DMS53 treated with DMSO at 0.1 percent for 48 hours (cell line): Measurements from ENCODE around the gene ADAMTSL3.
"Not testable (repeated sequence)": the region's sequence is repeated elsewhere in the genome, so short reads cannot be mapped to it uniquely, and the experiment has no call there.

Source experiments
- DNase-seq: peaks from one replicate; lab custom pipeline; 2025; ENCODE audit not compliant: unreplicated experiment; lab: John Stamatoyannopoulos, UW

ADAMTSL3 gene

DNA sequence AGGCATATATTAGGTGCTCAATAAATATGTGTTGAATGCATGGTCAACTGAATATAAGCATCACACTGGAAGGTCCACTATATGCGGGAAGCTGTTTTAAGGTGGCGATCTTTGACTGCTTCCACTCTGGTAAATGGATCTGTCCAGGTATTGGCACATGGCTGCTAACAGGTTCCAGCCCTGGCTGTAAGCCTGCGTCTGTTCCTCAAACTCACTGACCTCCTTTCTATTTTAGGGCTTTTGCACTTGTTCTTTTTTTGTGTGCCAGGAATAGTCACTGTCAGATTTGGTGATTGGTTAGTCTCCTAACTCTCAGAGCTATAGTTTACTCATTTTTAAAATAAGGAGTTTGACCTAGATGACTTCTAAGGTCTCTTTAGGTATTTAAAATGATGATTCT, 46.2 kb downstream of the ADAMTSL3 start:
- DNase-seq, result no peak

DNA sequence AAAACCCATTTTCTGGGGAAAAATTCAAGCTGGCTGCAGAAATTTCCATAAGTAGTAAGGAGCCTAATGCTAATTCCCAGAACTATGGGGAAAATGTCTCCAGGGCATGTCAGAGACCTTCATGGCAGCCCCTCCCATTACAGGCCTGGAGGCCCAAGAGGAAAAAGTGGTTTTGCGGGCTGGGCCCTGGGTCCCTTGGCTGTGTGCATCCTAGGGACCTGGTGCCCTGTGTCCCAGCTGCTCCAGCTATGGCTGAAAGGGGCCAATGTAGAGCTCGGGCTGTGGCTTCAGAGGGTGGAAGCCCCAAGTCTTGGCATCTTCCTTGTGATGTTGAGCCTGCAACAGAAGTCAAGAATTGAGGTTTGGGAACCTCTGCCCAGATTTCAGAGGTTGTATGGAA, 48.4 kb downstream of the ADAMTSL3 start:
- DNase-seq, result not testable (repeated sequence)

DNA sequence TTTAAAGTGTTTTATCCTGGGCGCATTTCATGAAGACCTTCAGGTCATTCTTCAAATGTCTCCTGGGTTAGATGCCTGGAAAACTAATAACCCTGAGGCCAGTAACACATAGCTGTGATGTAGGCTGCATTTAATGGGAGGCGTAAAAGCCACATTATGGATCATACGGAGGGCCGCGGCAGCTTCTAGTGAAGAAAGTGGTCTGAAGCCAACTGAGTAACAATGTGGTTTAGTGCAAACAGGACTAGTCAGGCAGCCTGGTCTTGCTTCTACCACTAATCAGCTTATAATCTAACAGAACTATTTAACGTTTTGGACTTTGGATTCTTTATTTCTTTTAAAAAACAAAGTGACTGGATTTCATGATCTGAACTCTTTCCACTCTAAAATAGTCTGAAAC, 54.4 kb downstream of the ADAMTSL3 start:
- DNase-seq, result no peak

DNA sequence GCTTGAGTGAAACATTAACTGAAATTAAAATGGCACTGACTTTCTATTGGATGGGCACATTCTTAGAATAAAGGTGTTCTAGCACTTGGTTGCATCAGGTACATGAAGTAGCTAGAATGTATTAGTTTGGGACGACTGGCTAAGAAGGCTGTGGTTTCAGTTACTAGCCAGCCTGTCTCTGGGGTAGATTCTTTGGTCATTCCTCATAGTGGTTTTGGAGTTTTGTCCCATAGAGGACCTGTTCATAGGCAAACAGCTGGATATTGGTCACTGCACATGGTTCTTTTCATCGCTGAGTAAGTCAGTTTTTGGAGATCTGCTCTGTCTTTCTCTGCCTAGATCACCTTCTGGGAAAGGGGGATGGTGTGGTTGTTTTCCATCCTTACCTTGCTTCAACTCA, 55.3 kb downstream of the ADAMTSL3 start:
- no peak for DNase-seq

DNA sequence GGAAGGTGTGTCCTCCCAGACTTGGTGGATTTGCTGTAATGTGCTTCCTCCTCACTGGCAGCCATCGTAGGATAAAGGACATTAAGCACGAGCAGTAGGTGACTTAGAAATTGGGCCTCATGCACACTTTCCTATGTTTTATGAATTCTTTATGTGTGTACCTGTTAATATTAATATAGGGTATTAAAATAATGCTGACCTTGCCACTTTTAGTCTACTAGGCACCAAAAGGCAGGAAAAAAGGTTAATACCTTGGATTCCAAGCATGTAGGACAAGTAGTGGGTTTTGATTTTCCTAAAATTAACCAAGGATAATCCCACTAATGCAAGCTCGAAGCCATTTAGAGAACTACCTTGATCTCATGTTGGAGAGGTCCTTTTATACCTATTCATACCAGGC, 55.9 kb downstream of the ADAMTSL3 start:
- DNase-seq, result no peak

DNA sequence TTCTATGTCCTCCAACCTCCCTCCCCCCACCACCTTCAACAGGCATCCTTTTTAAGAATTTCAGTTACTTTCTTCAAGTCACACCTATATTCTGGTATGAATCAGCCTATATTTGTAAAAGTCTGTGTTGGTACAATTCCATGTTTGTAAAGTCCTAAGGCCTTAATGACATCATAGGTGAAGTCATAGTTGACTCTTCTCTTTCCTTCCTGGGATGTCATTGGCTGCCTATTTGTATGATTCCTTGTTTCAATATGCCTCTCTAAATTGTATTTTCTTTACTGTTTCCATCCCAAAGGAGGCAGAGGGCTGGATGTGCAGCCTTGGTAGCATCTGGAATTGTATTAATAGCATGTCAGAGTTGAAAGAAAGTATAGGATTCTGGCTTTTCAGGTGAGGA, 56.5 kb downstream of the ADAMTSL3 start:
- DNase-seq, result no peak

DNA sequence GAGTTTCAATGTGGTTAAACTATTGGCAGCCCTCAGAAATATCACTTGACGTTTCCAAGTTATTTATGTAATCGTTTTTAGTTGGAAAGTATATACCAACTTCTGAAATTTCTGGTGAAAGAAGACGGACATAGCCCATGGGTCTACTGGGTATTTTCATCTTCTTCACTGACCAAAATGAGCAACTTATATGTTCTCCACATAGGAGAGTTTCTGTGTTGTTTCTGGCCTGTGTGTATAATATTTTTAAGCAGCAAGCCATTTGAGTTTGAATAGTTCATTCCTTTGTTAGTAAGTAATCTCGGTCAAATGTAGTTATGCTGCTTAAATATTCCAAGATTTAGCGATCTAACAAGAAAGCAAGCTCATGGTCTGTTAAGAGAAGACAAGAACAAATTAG, 57.3 kb downstream of the ADAMTSL3 start:
- DNase-seq, result no peak

DNA sequence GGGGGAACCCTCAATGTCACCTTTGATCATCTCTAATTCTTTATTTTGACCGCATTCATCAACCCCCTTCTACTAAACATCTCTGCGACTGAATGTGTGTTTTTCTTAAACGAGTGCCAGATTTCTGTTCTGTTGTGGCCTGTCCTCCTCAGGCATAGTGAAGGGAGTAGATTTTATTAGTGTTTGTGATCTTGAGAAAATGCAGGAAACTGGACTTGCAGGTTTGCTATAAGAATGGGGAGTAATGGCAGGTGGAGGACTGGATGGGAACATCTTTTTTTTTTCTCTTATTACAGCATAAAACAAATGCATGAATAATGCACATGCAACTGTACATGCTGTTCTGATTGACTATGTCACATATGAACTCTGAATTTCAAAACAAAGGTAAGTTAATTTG, 59.3 kb downstream of the ADAMTSL3 start:
- DNase-seq, result no peak

DNA sequence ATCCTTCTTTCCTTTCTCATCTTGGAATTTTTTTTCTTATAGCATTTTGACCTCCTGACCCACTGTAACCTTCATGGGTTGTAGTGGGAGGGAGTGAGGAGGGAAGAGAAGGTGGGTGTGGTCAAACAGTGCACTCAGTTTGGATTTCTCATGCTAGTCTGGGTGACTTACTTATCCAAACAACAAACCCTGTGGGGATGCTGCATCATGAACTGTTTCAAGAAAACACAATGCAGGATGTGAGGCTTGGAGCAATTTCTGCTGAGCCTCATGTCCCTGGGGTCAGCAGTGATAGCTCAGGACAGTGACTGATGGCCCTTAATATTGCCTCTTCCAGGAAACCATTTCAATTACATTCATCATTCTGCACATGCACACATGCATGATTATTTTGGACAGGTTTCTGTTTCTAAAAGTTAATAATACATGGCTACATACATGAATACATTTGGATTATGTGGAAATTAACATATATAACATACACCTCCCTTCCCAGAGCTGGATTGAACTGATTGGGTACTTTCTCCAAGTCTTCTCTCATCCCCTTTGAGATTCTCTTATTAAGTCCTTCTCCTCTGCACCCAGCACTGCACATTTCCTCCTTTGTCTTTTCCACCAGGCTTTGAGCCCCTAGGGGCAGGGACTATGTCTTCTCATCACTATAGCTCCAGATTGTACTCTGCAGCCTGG, 61.2 kb downstream of the ADAMTSL3 start:
- no peak for DNase-seq

DNA sequence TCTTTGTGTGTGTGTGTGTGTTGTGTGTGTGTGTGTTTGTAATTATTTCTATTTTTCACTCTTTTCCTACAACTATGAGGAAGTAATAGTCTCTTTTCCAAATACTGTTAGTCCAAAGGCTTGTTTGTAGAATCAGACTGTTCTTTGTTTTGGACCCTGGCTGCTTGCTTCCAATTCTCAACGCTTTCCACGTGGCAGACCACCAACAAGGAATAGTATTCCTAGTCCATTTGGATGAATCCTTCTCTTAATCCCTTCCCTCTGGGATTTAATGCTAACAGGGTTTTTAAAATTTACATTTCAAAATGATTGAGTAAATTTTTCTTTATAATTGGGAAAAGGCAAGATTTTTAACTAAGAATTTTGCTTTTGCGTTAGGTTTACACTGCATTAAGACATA, 62.7 kb downstream of the ADAMTSL3 start:
- no peak for DNase-seq

DNA sequence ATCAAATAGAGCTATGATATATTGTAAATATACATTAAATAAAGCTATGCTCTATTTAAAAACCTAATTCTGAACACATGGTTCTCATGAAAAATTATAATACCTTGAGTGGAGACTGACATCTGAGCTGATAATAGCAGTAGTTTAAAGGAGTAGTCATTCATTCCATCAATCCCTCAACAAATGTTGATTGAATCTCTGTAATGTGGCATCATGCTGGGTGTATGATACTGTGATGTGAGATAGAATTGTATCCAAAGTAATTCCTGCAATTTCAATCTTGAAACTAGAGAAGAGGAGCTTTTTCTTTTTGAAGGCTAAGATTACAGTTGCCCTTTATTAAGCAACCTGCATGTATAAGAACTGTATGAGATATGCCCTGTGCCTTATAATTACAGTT, 63.1 kb downstream of the ADAMTSL3 start:
- DNase-seq, result no peak

DNA sequence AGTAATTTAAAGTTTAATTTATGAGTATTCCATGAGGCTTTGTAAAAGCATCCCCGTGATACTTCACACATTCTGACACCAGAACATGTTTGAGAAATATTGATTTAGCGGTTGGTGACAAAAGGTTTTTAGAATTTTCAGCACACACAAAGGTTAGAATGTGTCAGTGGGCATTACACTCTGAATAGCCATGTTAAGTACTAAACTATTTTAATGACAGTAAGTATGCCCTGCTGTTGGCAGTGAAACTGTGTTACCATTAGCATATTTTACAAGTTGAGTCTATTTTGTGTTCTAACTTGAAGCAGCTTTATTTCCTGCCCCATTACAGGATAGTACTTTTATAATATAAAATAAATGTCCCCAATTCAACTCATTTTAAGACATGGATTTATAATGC, 66.5 kb downstream of the ADAMTSL3 start:
- DNase-seq, result no peak

DNA sequence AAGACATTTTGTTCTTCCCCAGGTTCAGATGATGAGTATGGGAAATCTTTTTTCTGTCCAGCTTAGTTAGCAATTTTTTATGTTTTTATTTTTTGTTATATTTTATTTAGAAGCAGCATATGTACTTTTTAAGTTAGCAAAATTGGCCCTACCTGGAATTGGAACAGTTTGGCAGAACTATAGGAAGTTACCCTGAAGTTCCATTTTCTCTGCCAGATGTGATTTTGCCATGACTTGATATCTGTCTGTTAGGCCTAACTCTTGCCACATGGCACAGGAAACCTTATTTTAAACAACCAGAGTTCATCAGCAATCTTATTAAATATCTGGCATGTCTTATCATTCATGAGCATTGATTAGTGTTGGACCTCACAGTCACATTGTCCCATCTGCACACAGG, 67.1 kb downstream of the ADAMTSL3 start:
- DNase-seq, result no peak

DNA sequence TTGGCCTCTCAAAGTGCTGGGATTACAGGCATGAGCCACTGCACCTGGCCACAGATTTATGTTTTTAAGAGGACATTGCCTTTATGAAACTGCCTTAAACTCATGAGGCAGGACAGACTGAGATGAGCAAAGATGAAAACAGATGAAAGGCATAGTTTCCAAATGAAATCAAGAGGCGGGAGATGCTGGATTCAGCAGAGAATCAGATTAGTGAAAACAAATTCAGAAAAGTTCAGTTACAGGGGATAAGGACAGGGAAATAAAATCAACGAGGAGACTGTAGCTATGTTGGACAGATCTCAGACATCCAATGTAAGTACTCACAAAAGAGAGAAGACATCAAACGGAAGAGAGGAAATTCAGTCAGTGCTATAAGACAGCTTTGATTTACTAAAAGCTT, 68.1 kb downstream of the ADAMTSL3 start:
- DNase-seq, result no peak

DNA sequence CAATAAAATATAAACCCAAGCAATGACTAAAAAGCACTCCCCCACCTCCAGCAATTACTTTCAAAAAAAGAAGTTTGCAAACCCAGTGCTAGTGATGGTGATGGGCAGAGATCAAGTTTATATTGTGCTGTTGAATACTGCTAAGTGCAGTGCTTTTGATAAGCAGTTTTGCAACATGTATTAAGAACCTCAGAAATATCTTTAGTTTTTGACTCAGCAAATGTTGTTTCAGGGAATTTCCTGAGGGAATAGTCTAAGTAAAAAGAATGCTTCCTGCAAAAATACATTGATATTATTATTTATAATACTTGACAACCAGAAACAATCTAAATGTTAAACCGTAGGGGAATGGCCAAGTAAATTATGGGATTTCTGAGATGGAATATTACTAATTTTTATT, 69.3 kb downstream of the ADAMTSL3 start:
- no peak for DNase-seq

DNA sequence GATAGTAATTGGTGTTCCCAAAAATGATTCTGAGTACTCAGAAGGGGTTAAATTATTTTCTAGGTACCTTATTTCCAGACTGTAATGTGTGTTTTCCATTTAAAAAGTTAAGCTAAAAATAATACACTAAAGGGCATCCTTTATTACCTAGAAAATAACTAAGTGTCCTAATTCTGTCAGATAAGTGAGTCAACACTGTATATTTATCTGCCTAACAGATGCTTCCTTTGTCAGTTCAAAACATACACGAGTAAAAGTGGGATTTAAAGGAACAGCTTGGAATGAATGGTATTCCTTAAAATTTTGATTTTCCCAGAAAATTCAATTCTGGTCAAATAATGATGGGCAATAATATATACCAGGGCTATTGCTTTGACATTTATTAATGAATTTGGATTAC, 78.3 kb downstream of the ADAMTSL3 start:
- no peak for DNase-seq

DNA sequence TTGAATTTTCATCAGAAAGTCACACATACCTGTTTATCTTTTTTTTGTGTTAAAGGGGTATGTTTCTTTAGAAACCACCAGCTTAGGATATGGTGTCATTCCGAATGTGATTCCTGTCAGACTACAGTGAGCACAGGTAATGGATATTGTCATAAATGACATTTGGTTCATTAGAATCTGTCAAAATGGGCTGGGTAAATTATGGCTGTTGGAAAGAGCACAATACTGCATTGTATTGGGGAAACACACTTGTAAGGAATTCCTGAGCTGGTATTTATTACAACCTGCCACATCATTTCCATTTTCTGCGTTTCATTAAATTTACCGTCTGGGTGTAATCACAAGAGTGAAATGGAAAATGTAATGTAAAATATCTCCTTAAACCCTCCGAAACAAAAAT, 78.8 kb downstream of the ADAMTSL3 start:
- DNase-seq, result no peak

DNA sequence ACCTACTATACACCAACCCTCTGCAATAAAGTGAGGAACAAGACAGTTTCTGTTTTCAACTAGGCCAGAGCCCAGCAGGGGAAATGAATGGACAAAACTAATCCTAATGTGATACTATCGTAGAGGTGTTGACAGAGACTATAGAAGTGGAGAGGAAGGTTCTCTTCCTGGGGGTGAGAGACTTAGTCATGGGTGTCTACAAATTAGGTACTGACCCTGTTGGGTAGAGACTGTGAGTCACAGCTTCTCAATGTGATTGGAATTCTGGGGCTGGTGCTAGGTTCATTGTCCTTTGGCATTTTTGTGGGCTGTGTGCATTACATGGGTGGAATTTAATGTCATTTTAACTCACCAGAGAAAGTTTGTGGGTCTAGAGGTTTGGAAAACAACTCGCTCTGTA, 79.3 kb downstream of the ADAMTSL3 start:
- DNase-seq, result no peak

DNA sequence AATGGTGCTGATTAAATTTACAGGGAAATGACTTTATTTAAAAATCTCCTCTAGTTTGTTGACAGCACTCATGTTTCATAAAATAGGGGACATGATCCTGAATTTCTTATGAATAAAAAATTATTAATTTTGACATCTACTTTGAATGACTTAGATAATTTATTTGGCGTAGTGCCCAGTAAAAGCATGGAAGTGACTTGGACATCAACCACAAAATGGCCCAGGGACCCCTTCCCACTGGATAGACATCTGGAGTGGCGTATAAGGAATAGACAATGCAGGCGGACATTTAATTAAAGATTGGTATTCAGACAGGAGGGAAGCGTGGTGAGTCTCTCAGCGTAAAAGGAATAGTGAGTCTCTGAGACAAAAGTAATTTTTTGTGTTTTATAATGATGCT, 79.8 kb downstream of the ADAMTSL3 start:
- no peak for DNase-seq

DNA sequence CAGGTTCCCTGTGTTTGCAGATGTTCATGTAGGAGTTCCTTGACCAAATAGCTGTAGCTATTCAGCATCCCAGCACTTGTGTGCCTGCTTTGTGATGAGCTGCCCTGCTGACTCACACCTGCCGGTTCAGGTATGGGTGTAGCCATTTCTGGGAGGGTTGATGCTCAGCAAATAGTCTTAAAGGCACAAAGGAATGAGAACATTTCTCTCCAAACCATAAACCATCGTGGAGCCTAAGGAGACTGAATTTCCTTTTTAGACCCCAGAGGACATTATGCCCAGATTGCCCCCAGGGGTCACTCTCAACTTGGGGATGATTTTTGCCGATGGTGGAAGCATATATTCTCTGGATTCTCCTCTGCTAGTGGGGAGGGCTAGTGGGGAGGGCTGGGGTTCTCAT, 80.6 kb downstream of the ADAMTSL3 start:
- DNase-seq, result no peak

DNA sequence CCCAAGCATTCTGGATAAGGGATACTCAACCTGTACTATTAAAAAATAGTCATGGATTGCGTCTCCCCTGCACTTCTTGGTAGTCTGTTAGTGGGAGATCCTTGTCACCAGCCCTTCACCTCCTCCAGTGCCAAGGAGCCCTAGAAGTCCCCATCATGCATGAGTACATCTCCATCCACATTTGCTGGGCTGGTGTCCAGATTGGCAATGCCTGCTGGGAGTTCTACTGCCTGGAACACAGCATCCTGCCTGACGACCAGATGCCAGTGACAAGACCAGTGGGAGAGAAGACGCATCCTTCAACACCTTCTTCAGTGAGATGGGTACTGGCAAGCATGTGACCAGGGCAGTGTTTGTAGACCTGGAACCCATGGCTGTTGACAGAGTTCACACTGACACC, 85.7 kb downstream of the ADAMTSL3 start:
- no peak for DNase-seq

DNA sequence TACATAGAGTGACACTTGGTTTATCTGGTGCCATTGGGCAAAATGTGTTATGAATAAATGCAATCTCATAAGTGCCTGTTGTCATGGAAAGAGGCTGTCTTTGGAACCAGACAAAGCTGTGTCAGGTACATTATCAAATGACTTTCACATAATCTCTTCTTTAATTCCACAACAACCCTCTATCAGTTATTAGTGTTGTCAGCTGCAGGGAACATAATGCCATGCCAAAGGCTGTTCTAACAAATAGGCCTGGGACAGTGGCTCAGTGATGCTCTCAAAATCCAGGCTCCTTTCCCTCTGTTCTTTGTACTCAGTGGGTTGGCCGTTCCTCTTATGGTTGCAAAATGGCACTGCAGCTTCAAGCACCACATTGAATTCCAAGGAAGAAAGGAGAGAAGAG, 91.8 kb downstream of the ADAMTSL3 start:
- no peak for DNase-seq

DNA sequence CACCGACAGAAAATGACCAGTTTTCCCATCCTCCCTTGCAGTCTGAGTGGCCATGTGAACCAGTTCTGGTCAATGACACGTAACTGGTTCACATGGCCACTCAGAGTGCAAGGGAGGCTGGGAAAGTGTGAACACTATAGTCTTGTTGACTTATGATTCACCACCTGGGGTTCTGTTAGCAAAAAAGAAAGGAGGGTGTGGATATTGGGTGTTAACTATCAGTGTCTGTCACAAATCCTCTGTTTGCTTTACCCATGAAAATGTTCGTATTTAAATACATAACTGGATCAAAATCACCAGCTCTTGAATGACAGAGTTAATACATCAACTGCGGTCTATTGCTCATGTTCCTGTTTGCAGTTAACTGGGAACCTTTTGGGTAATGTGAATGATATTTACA, 92.3 kb downstream of the ADAMTSL3 start:
- DNase-seq, result peak; percentile 36
